Astrocyte (in vitro differentiated cells and primary cell): ENCODE data around the gene FUT6.

ENCODE experiments used
- EZH2 ChIP-seq: IDR thresholded peaks from 2 replicates; pipeline ENCODE4 v1.6.1; 2012; ENCODE audit warnings: mild to moderate bottlenecking, low read length, inconsistent platforms; ENCODE audit not compliant: insufficient read depth
- TF ChIP-seq, protein P1 (sequence below): IDR thresholded peaks from 2 replicates; pipeline ENCODE4 v1.5.1; 2011; ENCODE audit warnings: low read depth, mild to moderate bottlenecking, inconsistent platforms, low read length, moderate library complexity; ENCODE audit not compliant: insufficient read depth

DNA sequence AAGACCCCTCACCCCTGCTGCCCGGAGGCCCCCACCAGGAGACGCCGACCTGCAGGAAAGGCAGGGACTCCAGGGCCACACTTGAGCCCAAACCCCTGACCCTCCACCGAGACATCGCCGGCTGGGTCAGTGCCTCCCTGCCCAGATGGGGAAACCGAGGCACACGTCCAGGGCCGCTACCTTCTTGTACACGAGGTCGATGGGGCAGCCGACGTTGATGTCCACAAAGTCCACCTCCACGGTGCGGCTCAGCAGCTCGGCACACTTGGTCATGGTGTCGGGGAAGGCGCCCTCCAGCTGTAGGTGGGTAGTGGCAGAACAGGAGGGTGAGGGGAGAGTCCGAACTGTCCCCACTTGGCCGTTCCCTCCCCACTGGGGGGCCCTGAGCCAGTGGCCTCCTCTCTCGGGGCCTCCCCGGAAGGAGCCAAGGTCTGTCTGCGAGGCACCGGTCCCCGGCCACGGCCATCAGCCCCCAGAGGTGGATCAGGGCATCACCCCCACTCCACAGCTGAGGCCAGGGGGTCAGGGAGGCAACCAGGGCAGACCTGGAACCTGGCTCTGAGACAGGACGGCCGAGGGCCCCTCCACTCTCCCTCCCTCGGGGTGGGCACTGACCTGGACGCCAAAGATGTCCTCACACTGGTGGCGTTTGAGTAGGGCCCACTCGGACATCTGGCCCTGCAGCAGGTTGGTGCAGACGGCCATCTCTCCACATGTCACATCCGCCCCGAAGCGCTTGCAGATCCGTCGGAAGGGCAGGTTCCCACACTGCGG lies 51.9 kb downstream of the FUT6 start:
- TF ChIP-seq, protein P1, sequence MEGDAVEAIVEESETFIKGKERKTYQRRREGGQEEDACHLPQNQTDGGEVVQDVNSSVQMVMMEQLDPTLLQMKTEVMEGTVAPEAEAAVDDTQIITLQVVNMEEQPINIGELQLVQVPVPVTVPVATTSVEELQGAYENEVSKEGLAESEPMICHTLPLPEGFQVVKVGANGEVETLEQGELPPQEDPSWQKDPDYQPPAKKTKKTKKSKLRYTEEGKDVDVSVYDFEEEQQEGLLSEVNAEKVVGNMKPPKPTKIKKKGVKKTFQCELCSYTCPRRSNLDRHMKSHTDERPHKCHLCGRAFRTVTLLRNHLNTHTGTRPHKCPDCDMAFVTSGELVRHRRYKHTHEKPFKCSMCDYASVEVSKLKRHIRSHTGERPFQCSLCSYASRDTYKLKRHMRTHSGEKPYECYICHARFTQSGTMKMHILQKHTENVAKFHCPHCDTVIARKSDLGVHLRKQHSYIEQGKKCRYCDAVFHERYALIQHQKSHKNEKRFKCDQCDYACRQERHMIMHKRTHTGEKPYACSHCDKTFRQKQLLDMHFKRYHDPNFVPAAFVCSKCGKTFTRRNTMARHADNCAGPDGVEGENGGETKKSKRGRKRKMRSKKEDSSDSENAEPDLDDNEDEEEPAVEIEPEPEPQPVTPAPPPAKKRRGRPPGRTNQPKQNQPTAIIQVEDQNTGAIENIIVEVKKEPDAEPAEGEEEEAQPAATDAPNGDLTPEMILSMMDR: no peak
- no peak for TF ChIP-seq EZH2
